Caco-2 (cell line): Measurements from ENCODE around the gene CAMK1D. TPM values are rescaled to one million over a fixed set of nuclear protein-coding genes. Genes with fewer than 3 reads are reported as not detected.
A peak's percentile ranks its signal among the peaks of the same experiment; 100 is the strongest.

Experiments used
- BruUV-seq: library from RNA; stranded (reverse); fragments of 400-500 nt; replicated peaks from 2 replicates; lab custom pipeline; 2021; lab: Mats Ljungman, UMichigan
- CTCF ChIA-PET: fragments of 300-600 bp; sonication (Branson Sonifier 250); formaldehyde crosslinking; loops from one replicate; lab custom pipeline; 2022; ENCODE audit warnings: antibody characterized with exemption; lab: Charles Lee
- POLR2A ChIA-PET: fragments of 300-600 bp; sonication (Branson Sonifier 250); formaldehyde crosslinking; loops from one replicate; lab custom pipeline; 2022; ENCODE audit warnings: antibody characterized with exemption; lab: Charles Lee
- DNase-seq, 2 experiments: peaks; one replicate each; pipeline versions ENCODE4 v3.0.0 to v3.0.0-alpha.2; 2020 to 2022
- H3K27me3 ChIP-seq: replicated peaks from 2 replicates; pipeline ENCODE4 v1.6.0; 2011; ENCODE audit warnings: low read length; ENCODE audit not compliant: control insufficient read depth, insufficient read depth
- H3K36me3 ChIP-seq: 2 replicates; pipeline ENCODE4 v1.5.1; 2011; ENCODE audit warnings: low read length; ENCODE audit not compliant: control insufficient read depth, insufficient read depth
- H3K4me1 ChIP-seq: fragments of 250-450 bp; sonication (Bioruptor Pico); 2 replicates; pipeline ENCODE4 v1.5.1; 2020; ENCODE audit warnings: mild to moderate bottlenecking
- H3K4me3 ChIP-seq: 2 replicates; pipeline ENCODE4 v1.5.1; 2011; ENCODE audit warnings: low read depth, mild to moderate bottlenecking, control low read depth, low read length
- H3K9me3 ChIP-seq: fragments of 250-450 bp; sonication (Bioruptor Pico); 2 replicates; pipeline ENCODE4 v1.5.1; 2020; ENCODE audit warnings: mild to moderate bottlenecking, moderate library complexity
- H3K27ac Mint-ChIP-seq: one replicate; pipeline ENCODE4 v1.8.0; 2022; ENCODE audit warnings: mixed read lengths; ENCODE audit not compliant: unreplicated experiment
- H3K27me3 Mint-ChIP-seq: one replicate; pipeline ENCODE4 v1.8.0; 2022; ENCODE audit warnings: mixed read lengths; ENCODE audit not compliant: insufficient read depth, unreplicated experiment
- H3K36me3 Mint-ChIP-seq: one replicate; pipeline ENCODE4 v1.8.0; 2022; ENCODE audit warnings: mild to moderate bottlenecking, mixed read lengths; ENCODE audit not compliant: insufficient read depth, unreplicated experiment
- H3K4me1 Mint-ChIP-seq: one replicate; pipeline ENCODE4 v1.8.0; 2022; ENCODE audit warnings: low read depth, mixed read lengths; ENCODE audit not compliant: unreplicated experiment
- H3K4me3 Mint-ChIP-seq: one replicate; pipeline ENCODE4 v1.8.0; 2022; ENCODE audit warnings: mild to moderate bottlenecking, moderate library complexity, mixed read lengths; ENCODE audit not compliant: unreplicated experiment
- H3K9me3 Mint-ChIP-seq: one replicate; pipeline ENCODE4 v1.8.0; 2022; ENCODE audit warnings: mixed read lengths; ENCODE audit not compliant: unreplicated experiment
- CTCF ChIP-seq, 2 experiments: fragments of 200-600 bp in 1 of 2; IDR thresholded peaks; 1 replicate in 1 of 2; 2 replicates in 1 of 2; pipeline versions ENCODE4 v1.5.1 to v1.8.0; 2011 to 2022; ENCODE audit warnings: antibody characterized with exemption in 1 of 2, control low read depth in 1 of 2, inconsistent platforms in 1 of 2, low read depth in 1 of 2, low read length in 1 of 2, mild to moderate bottlenecking in 1 of 2, moderate library complexity in 1 of 2; ENCODE audit not compliant: insufficient read depth in 1 of 2, severe bottlenecking in 1 of 2, unreplicated experiment in 1 of 2
- intact Hi-C: fragments of 100-400 bp; cut with micrococcal nuclease; formaldehyde crosslinking; loops from one replicate; pipeline ENCODE4 v1.10.0; 2022; ENCODE audit not compliant: unreplicated experiment
- total RNA-seq: library from RNA; stranded (reverse); gene quantifications from 2 replicates; pipeline ENCODE4 v1.2.3, GENCODE V29; 2022

The CAMK1D gene
- total RNA-seq, 1 experiment from 2014 or later = 10.9 TPM

- Histone ChIP-seq H3K4me3 (peak overlapping the region; percentile 67), H3K4me1 (peaks cover 18% of the 10 kb centered on the region), H3K9me3 (no peaks in the 10 kb centered on the region), H3K36me3 (no peaks in the 10 kb centered on the region), H3K27me3 (0 out of 2 replicates have a peak, but pooled peaks cover 2% of the 10 kb centered on the region)
- H3K4me1 Mint-ChIP-seq = peaks cover 10% of the 10 kb centered on the region
- POLR2A ChIA-PET = no interaction called here
- CTCF ChIA-PET = interaction anchor here (0.9 to 1.6 kb wide), 3 partner anchors 8 to 86 kb away, joined by 3 to 4 read pairs (median 3); no protein-coding TSS in a partner anchor
- BruUV-seq = TSS peak; percentile 33
- intact Hi-C loops = loop anchor here (2.0 to 5.0 kb wide), 2 partner anchors 86 to 137 kb away; no protein-coding TSS in a partner anchor
- peak in 1 of 2 experiments; percentile 8 for TF ChIP-seq CTCF (IDR thresholded peaks at IDR 0.05; ENCODE audit: insufficient read depth in 1 of 2, low read depth in 1 of 2, low read length in 1 of 2, severe bottlenecking in 1 of 2, unreplicated experiment in 1 of 2)
- DNase-seq = peak; percentile 48 to 53
- H3K36me3 Mint-ChIP-seq = no peaks in the 10 kb centered on the region
- H3K4me3 Mint-ChIP-seq = peak overlapping the region; percentile 81
- H3K27me3 Mint-ChIP-seq = peaks cover 22% of the 10 kb centered on the region
- H3K9me3 Mint-ChIP-seq = no peaks in the 10 kb centered on the region
- no peak overlapping the region for H3K27ac Mint-ChIP-seq
Observed at GRCh38 chr10:12350167-12350872, 973 bp downstream of the CAMK1D start.

GRCh38 chr10:12350925-12351324 lies 1.6 kb downstream of the CAMK1D start:
- ChIA-PET CTCF (interaction anchor here (0.9 kb wide), 1 partner anchor 86 kb away, joined by 3 read pairs; no protein-coding TSS in a partner anchor), POLR2A (no interaction called here)

More at GRCh38 chr10:12350925-12351324, 1.6 kb downstream of the CAMK1D start:
- peak overlapping the region; percentile 67 for H3K4me3 ChIP-seq
- Mint-ChIP-seq H3K27ac (no peak overlapping the region), H3K4me3 (peak overlapping the region; percentile 81), H3K27me3 (peaks cover 26% of the 10 kb centered on the region), H3K4me1 (peaks cover 10% of the 10 kb centered on the region), H3K36me3 (no peaks in the 10 kb centered on the region), H3K9me3 (no peaks in the 10 kb centered on the region)
- 0 out of 2 replicates have a peak, but pooled peaks cover 2% of the 10 kb centered on the region for H3K27me3 ChIP-seq
- no peaks in the 10 kb centered on the region for H3K36me3 ChIP-seq
- peaks cover 18% of the 10 kb centered on the region for H3K4me1 ChIP-seq
- intact Hi-C loops = loop anchor here (2.0 to 5.0 kb wide), 2 partner anchors 86 to 136 kb away; no protein-coding TSS in a partner anchor
- BruUV-seq = no TSS peak
- no peaks in the 10 kb centered on the region for H3K9me3 ChIP-seq
- TF ChIP-seq CTCF (IDR thresholded peaks at IDR 0.05; ENCODE audit: insufficient read depth in 1 of 2, low read depth in 1 of 2, low read length in 1 of 2, severe bottlenecking in 1 of 2, unreplicated experiment in 1 of 2) = no peak
- no peak for DNase-seq
